AG04449 (cell line): ENCODE results near the gene DLX4.

Experiments used
- CTCF ChIA-PET: fragments of 350-600 bp; formaldehyde crosslinking; extraction: SDS; loops from one replicate; lab custom pipeline; 2021; ENCODE audit warnings: antibody characterized with exemption; lab: Yijun Ruan, JAX
- POLR2A ChIA-PET: fragments of 400-600, 350-600 bp; formaldehyde crosslinking; extraction: SDS; loops from one replicate; lab custom pipeline; 2020; ENCODE audit warnings: antibody characterized with exemption, inconsistent platforms; lab: Yijun Ruan, JAX
- DNase-seq: peaks from one replicate; pipeline ENCODE4 v3.0.0-alpha.2; 2010; ENCODE audit warnings: low read depth, low spot score
- H3K4me3 ChIP-seq: 2 replicates; pipeline ENCODE4 v1.5.1; 2011; ENCODE audit warnings: low read depth, mild to moderate bottlenecking, control low read depth, low read length
- CTCF ChIP-seq: IDR thresholded peaks from one replicate; pipeline ENCODE4 v1.5.1; 2011; ENCODE audit warnings: mild to moderate bottlenecking, moderate library complexity, low read length, control low read depth, inconsistent platforms; ENCODE audit not compliant: insufficient read depth; ENCODE audit errors: missing control alignments

Gene DLX4

GRCh38 chr17:49997301-49997650 is 28.3 kb downstream of the DLX4 start:
- H3K4me3 ChIP-seq, result no peak overlapping the region
- no peak for TF ChIP-seq CTCF
- ChIA-PET CTCF (interaction anchor here (0.6 to 12.0 kb wide), 80 partner anchors 9 to 589 kb away, joined by 3 to 753 read pairs (median 10); partner anchors contain the start of genes DLX4, PDK2, SLC35B1 and TAC4), POLR2A (no interaction called here)
- no peak for DNase-seq

GRCh38 chr17:49997773-49998703 is 29.0 kb downstream of the DLX4 start:
- no peak overlapping the region for H3K4me3 ChIP-seq
- DNase-seq, result peak; percentile 10
- POLR2A ChIA-PET, result no interaction called here
- TF ChIP-seq CTCF, result peak; percentile 85
- CTCF ChIA-PET, result interaction anchor here (0.6 to 12.0 kb wide), 78 partner anchors 8 to 590 kb away, joined by 3 to 753 read pairs (median 10); partner anchors contain the start of genes DLX4, KAT7, PDK2 and SLC35B1

GRCh38 chr17:49998836-49999511 is 30.0 kb downstream of the DLX4 start:
- H3K4me3 ChIP-seq, result no peak overlapping the region
- TF ChIP-seq CTCF, result no peak
- CTCF ChIA-PET, result interaction anchor here (0.7 to 12.0 kb wide), 52 partner anchors 11 to 443 kb away, joined by 3 to 753 read pairs (median 20); partner anchors contain the start of genes KAT7, PDK2, SLC35B1 and TAC4
- no peak for DNase-seq
- POLR2A ChIA-PET, result no interaction called here

GRCh38 chr17:50003911-50004310 is 34.9 kb downstream of the DLX4 start:
- DNase-seq, result no peak
- H3K4me3 ChIP-seq, result no peak overlapping the region
- POLR2A ChIA-PET, result no interaction called here
- CTCF ChIA-PET, result interaction anchor here (0.7 to 12.0 kb wide), 4 partner anchors 9 to 149 kb away, joined by 3 to 753 read pairs (median 4); partner anchors contain the start of genes DLX3 and TAC4
- TF ChIP-seq CTCF, result no peak

- no peak for TF ChIP-seq CTCF
- ChIA-PET CTCF (interaction anchor here (0.6 to 2.3 kb wide), 2 partner anchors 12 to 13 kb away, joined by 4 to 37 read pairs; no protein-coding TSS in a partner anchor), POLR2A (no interaction called here)
- no peak overlapping the region for H3K4me3 ChIP-seq
- no peak for DNase-seq
Observed at GRCh38 chr17:50009282-50009681, 40.3 kb downstream of the DLX4 start.
